T1000 (cell line): ENCODE data around the gene CRYBG2.
A peak's percentile ranks its signal among the peaks of the same experiment; 100 is the strongest.
"Not testable (repeated sequence)": the region's sequence is repeated elsewhere in the genome, so short reads cannot be mapped to it uniquely, and the experiment has no call there.

Experiments
- DNase-seq: peaks from one replicate; lab custom pipeline; 2025; ENCODE audit warnings: mixed read lengths; lab: John Stamatoyannopoulos, UW

The CRYBG2 gene

DNA sequence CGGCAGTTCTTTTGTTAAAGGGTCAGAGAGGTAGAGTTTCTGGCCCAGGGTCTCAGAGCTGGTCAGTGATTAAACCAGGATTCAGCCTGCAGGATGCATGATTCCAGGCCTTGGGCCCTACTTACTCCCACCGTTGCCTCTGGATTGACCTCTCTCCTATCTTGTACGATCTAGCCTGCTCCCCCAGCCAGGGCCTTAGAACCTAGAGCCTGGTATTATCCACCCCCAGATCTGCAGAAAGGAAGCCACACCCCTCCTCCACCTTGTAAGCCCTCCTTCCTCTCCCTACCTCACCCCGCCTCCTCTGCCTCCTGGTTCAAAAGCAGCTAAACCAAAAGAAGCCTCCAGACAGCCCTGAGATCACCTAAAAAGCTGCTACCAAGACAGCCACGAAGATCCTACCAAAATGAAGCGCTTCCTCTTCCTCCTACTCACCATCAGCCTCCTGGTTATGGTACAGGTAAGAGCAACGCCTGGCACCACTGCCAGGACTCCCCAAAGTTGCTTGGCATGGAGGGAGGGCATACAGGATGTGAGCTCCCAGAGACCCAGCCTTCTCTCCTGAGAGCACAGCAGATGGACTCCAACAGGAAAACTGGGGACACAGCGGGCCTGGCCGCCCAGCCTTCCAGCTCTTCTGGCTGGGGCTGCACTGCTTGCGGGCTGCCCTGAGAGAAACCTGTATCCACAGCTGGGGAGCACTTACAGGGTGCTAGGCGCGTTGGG lies 36.2 kb downstream of the CRYBG2 start, which contains the start of gene CD52:
Gene CD52 (plus strand): TSS at position 347 of the 726 bp plus-strand sequence. CDS start 60 bp downstream, at position 407.
- DNase-seq, result no peak

DNA sequence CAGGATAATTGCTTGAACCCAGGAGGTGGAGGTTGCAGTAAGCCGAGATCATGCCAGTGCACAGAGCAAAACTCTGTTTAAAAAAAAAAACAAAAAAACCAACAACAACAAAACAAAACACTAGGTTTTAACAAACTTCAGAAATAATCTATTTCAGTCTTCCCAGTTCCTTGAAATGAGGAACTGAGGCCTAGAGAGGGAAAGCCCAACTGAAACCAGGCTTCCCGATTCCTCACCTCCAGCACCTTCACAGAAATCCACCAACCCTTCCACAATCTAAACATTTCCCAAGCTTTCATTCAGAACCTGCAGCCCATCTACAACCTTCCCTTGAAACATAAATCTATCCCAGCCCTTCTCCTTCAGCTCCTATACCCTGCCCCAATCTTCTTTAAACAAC lies 36.8 kb downstream of the CRYBG2 start:
- no peak for DNase-seq

DNA sequence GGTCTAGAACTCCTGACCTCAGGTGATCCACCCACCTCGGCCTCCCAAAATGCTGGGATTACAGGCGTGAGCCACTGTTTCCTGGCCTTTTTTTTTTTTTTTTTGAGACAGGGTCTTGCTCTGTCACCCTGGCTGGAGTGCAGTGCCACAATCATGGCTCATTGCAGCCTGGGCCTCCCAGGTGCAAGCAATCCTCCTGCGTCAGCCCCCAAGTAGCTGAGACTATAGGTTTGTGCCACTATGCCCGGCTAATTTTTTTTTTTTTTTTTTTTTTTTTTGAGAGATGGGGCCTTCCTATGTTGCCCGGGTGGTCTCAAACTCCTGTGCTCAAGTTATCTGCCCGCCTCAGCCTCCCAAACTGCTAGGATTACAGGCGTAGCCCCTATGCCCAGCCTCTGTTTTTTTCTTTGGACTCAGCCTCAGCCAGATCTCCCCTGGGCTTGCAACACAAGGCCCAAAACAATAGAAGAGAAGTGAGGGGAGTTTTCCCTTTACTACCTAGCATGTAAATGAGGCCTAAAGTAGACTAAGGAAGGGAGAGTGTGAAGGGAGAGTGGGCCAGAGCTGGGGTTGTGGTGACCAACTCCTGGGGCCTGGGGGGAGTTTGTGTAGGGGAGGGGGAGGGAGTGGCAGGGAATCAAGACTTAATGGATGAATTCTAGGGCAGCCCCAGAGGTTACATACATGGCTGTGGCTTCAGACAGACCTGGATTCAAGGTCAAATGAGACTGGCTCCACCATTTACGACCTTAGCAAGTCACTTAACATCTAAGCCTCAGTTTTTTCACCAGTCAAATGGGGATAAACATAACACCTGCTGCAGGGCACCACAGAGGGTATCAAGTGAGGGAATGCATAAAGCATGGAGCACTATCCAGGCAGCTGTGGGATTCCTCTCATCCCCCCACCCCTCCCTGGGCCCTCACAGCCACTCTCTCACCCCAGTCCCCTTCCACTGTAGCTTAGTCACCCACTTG lies 37.8 kb downstream of the CRYBG2 start:
- no peak for DNase-seq

DNA sequence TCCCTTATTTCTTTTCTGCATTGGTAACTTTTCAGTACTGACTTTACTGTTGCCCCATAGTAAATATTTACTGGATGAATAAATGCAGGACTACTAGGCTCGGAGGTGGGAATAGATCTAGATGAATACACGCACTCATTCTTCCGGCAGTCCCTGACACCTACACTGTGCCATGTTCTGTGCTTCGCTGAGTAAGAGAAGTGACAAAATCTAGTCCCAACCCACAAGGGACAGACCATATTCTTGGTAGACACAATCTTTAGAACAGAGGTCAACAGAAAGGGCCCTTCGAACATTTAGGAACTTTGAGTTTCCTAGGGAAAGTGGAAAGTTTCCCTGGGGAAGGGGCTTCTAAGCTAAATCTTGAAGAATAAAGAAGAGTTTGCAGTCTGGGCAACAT lies 39.4 kb downstream of the CRYBG2 start:
- DNase-seq, result no peak

DNA sequence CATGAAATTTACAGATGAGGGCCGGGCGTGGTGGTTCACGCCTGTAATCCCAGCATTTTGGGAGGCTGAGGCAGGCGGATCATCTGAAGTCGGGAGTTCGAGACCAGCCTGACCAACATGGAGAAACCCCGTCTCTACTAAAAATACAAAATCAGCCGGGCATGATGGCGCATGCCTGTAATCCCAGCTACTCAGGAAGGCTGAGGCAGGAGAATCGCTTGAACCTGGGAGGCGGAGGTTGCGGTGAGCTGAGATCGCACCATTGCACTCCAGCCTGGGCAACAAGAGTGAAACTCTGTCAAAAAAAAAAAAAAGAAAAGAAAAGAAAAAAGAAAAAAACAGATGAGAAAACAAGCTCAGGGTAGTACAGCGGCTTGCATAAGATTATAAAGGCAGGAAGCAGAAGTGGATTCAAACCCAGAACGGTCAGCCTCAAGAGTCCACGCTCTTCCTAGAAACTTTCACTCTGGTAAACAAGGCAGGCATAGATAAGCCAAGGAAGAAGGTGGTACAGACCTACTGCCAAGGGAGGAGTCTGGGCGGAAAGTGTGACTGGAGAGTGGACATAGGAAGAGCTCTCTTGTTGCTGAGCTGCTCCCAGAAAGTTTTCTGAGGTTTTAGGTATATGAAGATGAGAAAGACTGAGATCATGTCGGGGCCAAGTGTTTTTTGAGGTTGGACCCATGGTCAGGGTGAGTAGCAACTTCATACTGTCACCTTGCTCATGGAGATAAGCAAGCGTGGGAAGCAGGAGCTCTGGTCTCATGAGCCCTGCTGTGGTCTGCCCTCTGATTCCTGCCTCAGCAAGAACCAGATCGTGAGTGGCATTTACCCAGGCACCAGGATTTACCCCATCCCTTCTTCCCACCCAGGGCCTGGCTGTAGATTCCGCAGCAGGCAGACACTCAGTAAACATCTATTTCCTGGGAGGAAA lies 45.7 kb downstream of the CRYBG2 start:
- DNase-seq, result not testable (repeated sequence)

DNA sequence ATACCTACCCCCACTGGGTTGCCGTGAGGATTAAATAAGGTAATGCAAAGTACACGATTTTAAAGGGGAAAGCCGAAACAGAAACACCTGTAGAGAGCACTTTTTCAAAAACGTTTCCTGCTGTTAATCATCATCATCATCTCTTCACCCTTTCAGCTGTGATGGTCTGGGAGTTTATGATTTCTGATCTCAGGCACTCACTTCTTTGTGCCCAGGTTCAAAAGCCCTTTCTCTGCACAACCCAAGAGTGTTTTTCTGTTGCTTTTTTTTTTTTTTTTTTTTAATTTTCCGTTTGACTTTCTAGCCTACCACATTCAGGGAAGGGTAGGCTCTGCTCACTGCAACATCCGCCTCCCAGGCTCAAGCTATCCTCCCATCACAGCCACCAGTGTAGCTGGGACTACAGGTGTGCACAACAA lies 46.6 kb downstream of the CRYBG2 start:
- DNase-seq, result no peak

DNA sequence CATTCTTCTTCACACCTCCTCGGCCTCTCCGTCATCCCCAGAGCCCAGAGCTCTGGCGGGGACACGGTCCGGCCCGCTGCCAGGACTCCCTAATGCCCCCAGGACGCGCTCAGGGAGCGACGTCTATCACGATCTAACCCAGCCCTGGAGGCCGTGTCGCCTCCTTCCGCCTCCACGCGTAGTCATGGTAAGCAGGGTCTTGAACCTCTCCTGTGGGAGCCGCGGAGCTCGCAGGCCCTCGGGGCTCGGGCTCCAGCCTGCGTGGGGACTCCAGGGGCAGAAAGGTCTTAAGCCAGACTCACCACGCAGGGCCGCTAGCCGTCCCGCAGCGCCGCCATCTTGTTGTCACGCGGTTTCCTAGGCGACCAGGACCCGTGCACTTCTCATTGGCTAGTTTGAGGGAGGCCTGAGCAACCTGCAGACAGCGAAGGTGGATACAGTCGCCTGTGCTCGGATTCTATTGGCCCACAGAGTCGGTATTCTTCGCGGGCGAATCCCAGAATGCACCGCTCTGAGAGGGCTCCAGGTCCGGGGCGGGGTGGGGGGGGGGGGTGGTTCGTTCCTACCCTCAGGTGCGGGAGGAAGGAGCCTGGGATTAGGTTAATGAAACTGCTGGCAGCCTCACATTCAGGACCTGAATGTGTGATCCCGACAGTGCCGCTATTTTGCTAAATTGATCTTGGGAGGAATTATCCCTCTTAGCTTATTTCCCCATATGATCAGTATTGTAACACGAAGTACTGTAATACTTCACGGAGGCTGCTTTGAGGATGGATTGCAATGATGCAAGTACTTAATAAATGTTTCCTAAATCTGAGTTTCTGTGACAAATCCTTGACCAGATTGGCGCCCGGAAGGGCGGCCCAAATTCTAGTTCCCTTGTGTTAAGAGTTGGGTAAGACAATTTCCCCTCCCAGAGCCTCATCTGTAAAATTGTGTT lies 47.4 kb downstream of the CRYBG2 start, which contains the start of gene UBXN11:
Gene UBXN11 (minus strand): TSS at position 347 of the 940 bp plus-strand sequence. CDS start 3,753 bp downstream, outside the sequence.
- peak; percentile 87 for DNase-seq

DNA sequence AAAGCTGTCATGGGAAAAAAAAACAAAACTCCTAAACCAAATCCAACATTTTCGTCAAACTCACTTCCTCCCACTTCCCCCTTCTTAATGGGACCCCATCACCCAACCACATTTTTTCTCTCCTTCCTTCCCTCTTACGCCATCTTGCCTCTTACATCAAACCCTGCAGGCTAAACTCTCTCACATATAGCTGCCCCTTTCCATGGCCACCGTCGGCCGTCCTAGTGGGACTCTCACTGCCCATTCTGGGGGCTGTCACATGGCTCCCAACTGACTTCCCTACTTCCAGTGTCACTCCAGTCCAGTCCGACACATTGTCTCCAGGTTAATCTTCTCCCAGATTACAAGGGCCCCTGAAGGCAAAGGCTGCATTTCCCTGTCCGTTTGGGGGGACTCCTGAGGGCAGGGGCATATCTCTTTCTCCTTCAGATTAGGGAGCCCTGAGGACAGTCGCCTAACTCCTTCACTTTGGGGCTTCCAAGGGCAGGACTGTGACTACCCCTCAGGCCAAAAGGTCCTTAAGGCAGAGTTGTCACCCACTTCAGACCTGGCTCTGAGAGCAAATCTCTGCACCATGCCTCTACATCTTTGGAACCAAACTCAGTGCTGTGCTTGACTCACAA lies 48.2 kb downstream of the CRYBG2 start:
- DNase-seq, result no peak

DNA sequence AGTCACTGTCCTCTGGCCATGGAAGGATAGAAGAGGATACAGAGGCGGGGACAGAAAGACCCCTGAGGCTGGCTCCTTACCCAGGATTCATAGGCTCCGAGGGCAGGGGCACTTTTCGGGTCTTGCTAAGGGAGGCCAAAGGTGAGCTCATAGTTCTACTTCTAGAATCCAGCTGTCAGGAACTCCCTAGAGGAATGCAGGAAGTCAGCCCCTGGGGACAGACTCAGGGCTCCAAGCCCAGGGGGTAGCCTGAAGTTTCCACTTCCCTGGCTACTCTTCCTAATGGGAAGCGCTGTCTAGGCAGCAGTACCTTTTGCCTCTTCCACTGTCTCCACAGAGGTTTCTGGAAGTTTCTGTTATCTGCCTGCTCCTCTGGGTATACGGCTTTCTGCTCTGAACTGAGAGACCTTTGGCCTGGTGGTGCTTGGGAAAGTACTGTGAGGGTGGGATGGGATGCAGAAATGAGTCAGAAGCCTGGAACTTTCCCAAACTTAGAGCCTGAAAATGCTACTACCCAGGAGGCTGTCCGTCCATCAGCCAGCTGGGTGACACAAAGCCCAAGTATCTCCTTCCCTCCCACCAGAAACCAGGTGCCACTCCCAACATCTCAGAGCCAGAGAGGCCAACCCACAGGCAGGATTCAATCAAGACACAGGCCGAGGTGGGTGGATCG lies 51.1 kb downstream of the CRYBG2 start:
- no peak for DNase-seq

DNA sequence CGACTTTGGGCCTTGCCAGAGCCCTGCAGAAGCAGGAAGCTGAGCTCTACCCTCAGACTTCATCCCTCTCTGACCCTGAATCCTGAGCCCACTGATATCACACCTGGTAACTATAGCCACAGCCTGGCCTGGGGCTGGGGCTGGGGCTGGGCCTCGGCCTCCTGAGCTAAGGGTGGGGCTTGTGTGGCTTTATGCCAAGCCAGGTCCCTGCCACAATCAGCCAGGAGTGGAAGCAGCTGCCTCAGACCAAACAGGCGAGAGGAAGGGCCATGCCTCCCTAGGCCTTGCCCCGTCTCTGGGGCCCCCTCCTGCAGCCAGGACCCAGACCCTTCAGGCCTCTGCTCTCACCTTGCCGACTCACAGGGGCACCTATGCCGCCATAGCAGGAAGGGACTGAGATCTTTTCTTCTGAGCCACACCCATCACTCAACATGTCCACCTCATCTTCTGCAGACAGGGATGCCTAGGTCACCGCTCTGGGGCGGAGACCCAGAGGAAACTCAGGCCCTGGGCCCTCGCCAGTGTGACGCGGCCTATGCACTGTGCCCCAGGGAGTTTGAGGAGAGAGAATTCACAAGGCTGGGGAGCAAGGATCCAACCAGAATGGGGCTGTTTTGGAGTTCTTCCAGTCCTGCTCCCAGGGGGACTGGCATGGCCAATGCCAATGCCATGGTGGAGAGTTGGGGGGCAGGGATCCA lies 53.2 kb downstream of the CRYBG2 start:
- no peak for DNase-seq

DNA sequence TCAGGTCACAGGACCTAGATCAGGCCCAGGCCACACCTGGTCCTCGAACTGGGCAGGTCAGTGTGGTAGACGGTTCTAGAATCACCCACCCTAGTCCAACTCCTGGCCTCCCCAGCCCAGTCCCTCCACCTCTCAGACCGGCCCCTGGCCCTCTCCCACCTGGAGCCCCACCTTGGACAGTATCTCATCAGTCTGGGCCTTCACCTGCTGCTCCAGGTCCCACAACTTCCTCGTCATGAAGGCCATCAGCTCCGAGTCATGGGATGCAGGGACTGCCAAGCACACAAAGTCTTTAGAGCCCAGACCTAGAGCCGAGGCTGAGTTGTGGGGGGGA lies 56.2 kb downstream of the CRYBG2 start:
- DNase-seq, result no peak

DNA sequence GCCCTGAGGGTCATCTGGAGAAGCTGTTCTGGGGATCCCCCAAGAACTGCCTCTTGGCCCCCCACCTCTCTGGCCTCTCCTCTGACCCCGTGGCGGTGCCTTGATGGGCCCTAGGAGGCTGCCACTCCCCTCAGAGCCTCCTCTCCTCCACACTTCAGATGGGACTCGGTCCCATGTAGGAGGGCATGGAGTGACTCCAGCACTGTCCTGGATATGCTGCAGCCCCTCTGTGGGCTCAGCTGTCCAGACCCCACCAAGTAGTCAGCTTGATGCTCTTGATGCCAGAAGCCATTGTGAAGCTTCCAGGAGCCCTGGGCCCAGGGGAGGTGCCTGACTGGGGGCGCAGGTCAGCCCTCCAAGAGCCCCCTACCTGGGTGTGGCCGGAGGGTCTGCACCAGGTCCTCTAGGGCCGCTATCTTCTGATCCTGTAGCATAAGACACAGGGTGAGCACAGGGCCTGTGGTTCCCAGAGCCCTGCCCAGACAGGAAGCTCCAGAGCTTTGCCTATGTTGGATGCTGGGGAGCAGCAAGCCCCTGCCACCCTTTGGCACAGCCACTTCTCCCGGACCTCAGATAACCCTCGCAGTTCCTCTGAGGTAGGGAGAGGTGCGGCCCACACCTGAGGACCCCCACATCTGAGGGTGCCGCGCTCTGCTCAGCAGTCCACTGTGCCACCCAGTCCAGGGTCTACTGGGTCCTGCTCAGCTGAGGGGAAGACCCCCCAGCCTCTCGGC lies 56.7 kb downstream of the CRYBG2 start:
- no peak for DNase-seq

DNA sequence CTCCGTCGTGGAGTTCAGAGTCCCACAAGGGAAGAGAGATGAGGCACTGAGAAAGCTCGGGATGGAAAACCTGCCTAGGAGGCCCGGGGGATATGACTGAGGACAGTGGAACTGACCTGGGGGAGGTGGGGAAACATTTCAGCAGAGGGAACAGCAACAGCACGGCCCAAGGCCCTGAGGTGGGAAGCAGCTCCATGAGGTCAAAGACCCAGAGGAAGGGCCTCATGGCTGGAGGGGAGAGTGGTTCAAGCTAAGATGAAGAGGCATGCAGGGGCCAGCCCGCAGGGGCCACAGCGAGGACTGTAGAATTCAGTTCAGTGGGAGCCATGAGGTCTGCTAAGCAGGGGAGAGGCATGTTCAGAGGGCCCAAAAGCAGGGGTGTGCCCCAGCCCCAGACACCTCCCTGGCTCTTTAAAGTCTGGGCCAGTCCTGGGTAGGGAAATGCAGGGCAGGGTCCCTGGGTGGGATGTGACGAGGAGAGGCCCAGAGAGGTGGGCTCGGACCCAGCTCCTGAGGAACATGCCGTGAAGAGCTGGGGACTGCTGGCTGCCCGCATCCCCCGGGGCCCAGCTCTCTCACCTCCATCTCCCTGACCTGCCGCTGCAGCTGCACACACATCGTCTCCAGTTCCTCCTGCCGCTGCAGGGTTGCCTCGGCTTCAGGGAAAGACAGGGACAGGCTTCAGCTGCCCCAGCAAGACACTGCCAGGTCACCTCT lies 57.4 kb downstream of the CRYBG2 start:
- DNase-seq, result no peak

DNA sequence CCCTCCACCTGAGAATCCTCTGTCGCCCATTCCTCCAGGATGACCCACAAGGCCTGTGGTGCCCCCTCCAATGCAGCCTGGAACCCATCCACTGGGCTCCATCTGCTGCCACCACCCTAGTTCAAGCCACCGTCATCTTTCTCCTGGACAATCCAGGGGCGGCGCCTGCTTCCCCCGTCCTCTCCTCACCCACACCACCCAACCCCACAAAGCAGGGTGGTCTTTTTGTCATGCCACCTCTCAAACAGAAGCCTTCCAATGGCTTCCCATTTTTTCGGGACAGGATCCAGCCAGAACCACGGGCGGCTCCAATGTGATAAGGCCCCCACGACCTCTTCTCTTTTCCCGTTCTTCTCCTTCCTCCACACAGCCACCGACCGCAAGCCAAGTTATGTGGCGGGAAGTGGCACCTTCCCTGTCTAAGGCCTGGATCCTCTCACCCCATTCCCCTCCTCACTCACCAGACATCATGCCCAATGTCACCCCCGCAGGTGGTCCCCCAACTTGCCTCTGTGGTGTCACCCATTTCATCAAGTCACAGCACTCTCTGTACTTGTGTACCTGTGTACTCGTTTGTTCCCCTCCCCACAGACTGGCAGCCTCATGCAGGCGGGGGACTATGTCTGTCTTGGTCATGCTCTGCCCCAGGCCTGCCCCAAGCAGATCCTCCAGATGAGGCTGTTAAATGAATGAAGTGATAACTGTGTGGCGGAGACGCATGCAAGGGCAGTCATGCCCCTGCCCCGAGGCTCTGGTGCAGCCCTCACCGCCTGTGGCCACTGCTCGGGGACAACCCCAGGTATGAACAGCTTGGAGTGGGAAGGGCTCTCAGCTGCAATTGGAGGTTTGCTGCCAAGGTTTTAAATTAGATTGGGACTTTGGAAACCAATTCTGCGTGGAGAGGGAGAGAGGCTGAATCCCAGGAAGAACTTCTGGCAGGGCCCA lies 58.5 kb downstream of the CRYBG2 start:
- DNase-seq, result no peak

DNA sequence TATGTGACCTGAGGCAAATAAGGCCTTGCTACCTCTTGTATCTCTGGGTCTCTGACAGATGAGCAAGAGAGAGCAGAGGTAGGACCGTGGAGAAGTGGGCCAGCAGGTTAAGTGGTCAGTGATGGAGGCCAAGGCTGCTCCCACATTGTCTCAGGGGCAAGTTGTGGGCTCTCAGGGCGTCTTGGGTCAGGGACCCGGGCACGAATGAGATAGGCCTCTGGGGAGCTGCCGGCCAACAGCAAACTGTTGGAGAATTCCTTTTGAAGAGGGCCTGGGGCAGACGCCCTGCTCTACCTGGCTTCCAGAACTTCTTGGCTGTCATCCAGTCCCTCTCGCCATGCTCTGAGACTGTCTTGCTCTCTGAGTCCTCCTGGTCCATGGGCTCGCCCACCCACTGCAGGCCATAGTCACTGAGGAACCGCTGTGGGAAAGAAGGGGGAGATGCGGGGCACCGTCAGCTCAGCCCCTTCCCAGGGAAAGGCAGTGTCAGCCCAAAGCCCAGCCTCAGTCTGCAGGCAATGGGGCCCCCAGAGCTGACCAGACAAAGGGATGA lies 59.9 kb downstream of the CRYBG2 start:
- DNase-seq, result no peak

DNA sequence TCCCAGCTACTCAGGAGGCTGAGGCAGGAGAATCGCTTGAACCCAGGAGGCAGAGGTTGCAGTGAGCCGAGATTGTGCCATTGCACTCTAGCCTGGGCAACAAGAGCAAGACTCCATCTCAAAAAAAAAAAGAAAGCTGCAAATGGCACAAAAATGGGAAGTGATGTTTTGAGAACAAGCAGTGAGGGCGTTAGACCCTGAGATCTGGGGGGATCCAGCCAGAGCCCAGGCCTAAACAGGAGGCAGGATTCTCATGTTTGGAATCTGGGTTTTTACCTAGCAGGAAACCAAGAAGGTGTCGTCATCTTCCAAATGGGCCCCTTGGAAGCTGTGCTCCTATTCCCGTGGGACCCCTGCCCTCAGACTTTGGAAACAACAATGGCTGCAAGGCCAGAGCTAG lies 61.2 kb downstream of the CRYBG2 start:
- not testable (repeated sequence) for DNase-seq
